ENCODE results near the gene CUL4B. TPM values are rescaled to one million over a fixed set of nuclear protein-coding genes. Genes with fewer than 3 reads are reported as not detected.

Gene CUL4B
- total RNA-seq, 1 donor from 2014 or later = 33.4 TPM

- no peak overlapping the region for H3K4me3 ChIP-seq (ENCODE audit: low read depth, low read length)
- H3K36me3 ChIP-seq (ENCODE audit: control insufficient read depth, insufficient read depth, low read length) = no peaks in the 10 kb centered on the region
- H3K27me3 ChIP-seq (ENCODE audit: control insufficient read depth, insufficient read depth, low read length) = no peaks in the 10 kb centered on the region
- no peak for DNase-seq (ENCODE audit: low read depth)
- no peak for TF ChIP-seq CTCF (IDR thresholded peaks at IDR 0.05; ENCODE audit: insufficient read depth, low read length, poor library complexity, severe bottlenecking)
These were observed 9.3 kb upstream of the CUL4B start for GRCh38 chrX:120570011-120570600.

DNA sequence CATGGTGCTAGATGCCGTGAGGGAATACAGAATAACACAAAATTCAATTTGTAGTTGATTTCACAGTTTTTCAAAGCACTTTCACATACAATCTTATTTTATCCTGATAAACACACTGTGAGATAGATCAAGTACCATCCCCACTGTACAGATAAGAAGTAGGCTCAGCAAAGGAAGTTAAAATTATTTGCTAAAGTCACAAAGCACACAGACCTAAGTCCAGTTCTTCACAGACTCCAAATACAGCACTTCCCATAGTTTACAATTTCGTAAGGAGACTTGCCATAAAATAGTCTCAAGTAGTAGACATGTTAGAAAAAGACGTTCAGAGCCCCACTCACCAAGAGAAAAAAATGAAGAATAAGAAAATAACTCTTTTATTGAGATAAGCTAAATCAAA is 7.8 kb upstream of the CUL4B start:
- no peaks in the 10 kb centered on the region for H3K36me3 ChIP-seq (ENCODE audit: control insufficient read depth, insufficient read depth, low read length)
- TF ChIP-seq CTCF (IDR thresholded peaks at IDR 0.05; ENCODE audit: insufficient read depth, low read length, poor library complexity, severe bottlenecking) = no peak
- H3K27me3 ChIP-seq (ENCODE audit: control insufficient read depth, insufficient read depth, low read length) = no peaks in the 10 kb centered on the region
- H3K4me3 ChIP-seq (ENCODE audit: low read depth, low read length) = no peak overlapping the region
- DNase-seq (ENCODE audit: low read depth) = no peak

DNA sequence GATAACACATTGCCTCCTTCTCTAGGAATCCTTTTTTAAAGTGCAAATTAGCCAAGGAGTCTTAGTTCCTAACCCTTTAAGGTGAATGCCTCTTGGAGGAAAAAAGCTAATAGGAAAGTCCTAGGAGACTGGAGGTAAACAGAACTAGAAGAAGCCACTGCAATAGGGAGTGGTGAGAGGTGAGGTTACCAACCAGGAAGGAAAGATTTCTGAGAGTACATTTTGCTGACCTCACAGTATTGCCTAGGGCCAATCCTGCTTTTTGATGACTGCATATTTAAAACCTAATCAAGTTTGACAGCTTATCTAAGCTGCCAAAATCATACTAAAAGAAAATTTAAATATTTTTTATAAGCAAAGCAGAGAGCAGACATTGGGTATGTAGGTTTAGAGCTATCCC is 7.3 kb upstream of the CUL4B start:
- no peaks in the 10 kb centered on the region for H3K27me3 ChIP-seq (ENCODE audit: control insufficient read depth, insufficient read depth, low read length)
- no peak for TF ChIP-seq CTCF (IDR thresholded peaks at IDR 0.05; ENCODE audit: insufficient read depth, low read length, poor library complexity, severe bottlenecking)
- H3K36me3 ChIP-seq (ENCODE audit: control insufficient read depth, insufficient read depth, low read length) = no peaks in the 10 kb centered on the region
- H3K4me3 ChIP-seq (ENCODE audit: low read depth, low read length) = no peak overlapping the region
- DNase-seq (ENCODE audit: low read depth) = no peak

GRCh38 chrX:120566817-120567216 is 6.1 kb upstream of the CUL4B start:
- Histone ChIP-seq H3K4me3 (ENCODE audit: low read depth, low read length) (no peak overlapping the region), H3K36me3 (ENCODE audit: control insufficient read depth, insufficient read depth, low read length) (no peaks in the 10 kb centered on the region), H3K27me3 (ENCODE audit: control insufficient read depth, insufficient read depth, low read length) (no peaks in the 10 kb centered on the region)
- no peak for TF ChIP-seq CTCF (IDR thresholded peaks at IDR 0.05; ENCODE audit: insufficient read depth, low read length, poor library complexity, severe bottlenecking)
- no peak for DNase-seq (ENCODE audit: low read depth)

GRCh38 chrX:120564925-120565324 is 4.2 kb upstream of the CUL4B start:
- no peak for TF ChIP-seq CTCF (IDR thresholded peaks at IDR 0.05; ENCODE audit: insufficient read depth, low read length, poor library complexity, severe bottlenecking)
- Histone ChIP-seq H3K4me3 (ENCODE audit: low read depth, low read length) (no peak overlapping the region), H3K27me3 (ENCODE audit: control insufficient read depth, insufficient read depth, low read length) (no peaks in the 10 kb centered on the region), H3K36me3 (ENCODE audit: control insufficient read depth, insufficient read depth, low read length) (no peaks in the 10 kb centered on the region)
- DNase-seq (ENCODE audit: low read depth) = no peak

DNA sequence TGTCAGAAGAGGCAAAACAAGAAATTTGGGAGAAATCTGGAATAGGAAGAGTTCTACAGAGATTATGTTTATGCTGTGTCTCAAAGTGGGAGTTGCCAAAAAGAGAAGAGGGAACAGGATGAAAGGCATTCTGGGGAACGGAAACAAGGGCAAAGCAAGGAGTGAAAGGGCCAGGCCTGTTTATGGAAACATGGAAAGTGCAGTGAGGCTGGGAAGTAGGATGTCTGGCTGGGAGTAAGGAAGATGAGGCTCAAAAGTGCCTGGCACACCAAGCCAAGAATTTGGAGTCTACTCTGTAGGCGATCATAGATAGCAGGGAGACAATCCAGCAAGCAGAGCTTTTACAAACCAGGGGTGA is 1.8 kb upstream of the CUL4B start:
- Histone ChIP-seq H3K4me3 (ENCODE audit: low read depth, low read length) (no peak overlapping the region), H3K36me3 (ENCODE audit: control insufficient read depth, insufficient read depth, low read length) (no peaks in the 10 kb centered on the region), H3K27me3 (ENCODE audit: control insufficient read depth, insufficient read depth, low read length) (no peaks in the 10 kb centered on the region)
- no peak for DNase-seq (ENCODE audit: low read depth)
- TF ChIP-seq CTCF (IDR thresholded peaks at IDR 0.05; ENCODE audit: insufficient read depth, low read length, poor library complexity, severe bottlenecking) = no peak
